HG02588 (cell line): ENCODE results near the gene ZNF710.

ENCODE experiments used
- ATAC-seq: cut with Tn5 transposase; IDR thresholded peaks from one replicate; pipeline ENCODE4 v1.9.1; 2021; ENCODE audit warnings: mild to moderate bottlenecking, moderate library complexity; ENCODE audit not compliant: unreplicated experiment

ZNF710 gene

GRCh38 chr15:90036806-90037510, 35.8 kb downstream of the ZNF710 start:
- no peak for ATAC-seq

- ATAC-seq: no peak
Measured at GRCh38 chr15:90037511-90037860, 36.4 kb downstream of the ZNF710 start.

- peak; percentile 62 for ATAC-seq
Measured at GRCh38 chr15:90037961-90038631, 37.0 kb downstream of the ZNF710 start.

GRCh38 chr15:90038632-90039095, 37.5 kb downstream of the ZNF710 start:
- no peak for ATAC-seq

GRCh38 chr15:90039996-90040395, 38.9 kb downstream of the ZNF710 start:
- ATAC-seq: no peak

GRCh38 chr15:90040618-90041017, 39.5 kb downstream of the ZNF710 start:
- no peak for ATAC-seq

- no peak for ATAC-seq
Measured at GRCh38 chr15:90042356-90042755, 41.2 kb downstream of the ZNF710 start.

GRCh38 chr15:90042766-90043529, 41.8 kb downstream of the ZNF710 start:
- ATAC-seq: no peak

GRCh38 chr15:90043530-90044010, 42.4 kb downstream of the ZNF710 start:
- ATAC-seq: no peak

- ATAC-seq: no peak
Measured at GRCh38 chr15:90044191-90044590, 43.1 kb downstream of the ZNF710 start.

GRCh38 chr15:90044916-90045371, 43.8 kb downstream of the ZNF710 start:
- ATAC-seq: no peak

GRCh38 chr15:90046289-90046688, 45.2 kb downstream of the ZNF710 start:
- ATAC-seq: no peak

- no peak for ATAC-seq
Measured at GRCh38 chr15:90046911-90047392, 45.8 kb downstream of the ZNF710 start.

- ATAC-seq: no peak
Measured at GRCh38 chr15:90047956-90048575, 46.9 kb downstream of the ZNF710 start.

GRCh38 chr15:90049030-90049429, 47.9 kb downstream of the ZNF710 start:
- no peak for ATAC-seq

GRCh38 chr15:90049666-90050604, 48.8 kb downstream of the ZNF710 start:
- no peak for ATAC-seq

GRCh38 chr15:90051874-90052273, 50.8 kb downstream of the ZNF710 start:
- ATAC-seq: no peak

- ATAC-seq: no peak
Measured at GRCh38 chr15:90053685-90054466, 52.8 kb downstream of the ZNF710 start.

- no peak for ATAC-seq
Measured at GRCh38 chr15:90054618-90055097, 53.5 kb downstream of the ZNF710 start.
